Renal cortical epithelial cell (primary cell): ENCODE results near the gene ARHGAP19. TPM values are rescaled to one million over a fixed set of nuclear protein-coding genes. Genes with fewer than 3 reads are reported as not detected.

Experiments used
- DNase-seq: peaks from one replicate; pipeline ENCODE4 v3.0.0-alpha.2; 2011; ENCODE audit warnings: low read depth
- total RNA-seq: library from RNA; depleted of rRNA; stranded (reverse); fragments of >200 nt; gene quantifications from 2 replicates; pipeline ENCODE4 v1.2.3, GENCODE V29; 2014

ARHGAP19 gene
- total RNA-seq, 1 donor from 2014 or later, result 3.2 TPM

GRCh38 chr10:97228775-97229157, 63.7 kb downstream of the ARHGAP19 start:
- DNase-seq, result peak; percentile 21

GRCh38 chr10:97228130-97228774, 64.2 kb downstream of the ARHGAP19 start:
- DNase-seq, result peak; percentile 21

DNA sequence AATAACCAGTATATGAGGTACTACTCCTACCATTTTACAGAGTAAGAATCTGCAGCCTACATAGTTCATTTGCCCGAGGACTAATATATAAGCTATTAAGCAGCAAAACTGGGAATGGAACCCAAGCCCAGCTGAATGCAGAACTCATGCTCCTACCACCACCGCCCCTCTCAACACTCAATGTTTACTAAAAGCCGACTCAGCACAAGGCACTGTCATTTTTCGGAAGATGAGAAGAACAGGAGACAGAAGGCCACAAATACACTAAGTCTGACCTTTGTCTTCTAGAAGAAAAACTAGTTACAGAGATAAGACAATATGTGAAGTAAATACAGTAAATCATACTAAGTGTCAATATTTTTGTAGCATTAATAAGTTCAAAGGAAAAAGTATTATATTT, 66.0 kb downstream of the ARHGAP19 start:
- DNase-seq, result peak; percentile 6

- DNase-seq, result no peak
These were observed 67.7 kb downstream of the ARHGAP19 start for GRCh38 chr10:97224483-97225435.

DNA sequence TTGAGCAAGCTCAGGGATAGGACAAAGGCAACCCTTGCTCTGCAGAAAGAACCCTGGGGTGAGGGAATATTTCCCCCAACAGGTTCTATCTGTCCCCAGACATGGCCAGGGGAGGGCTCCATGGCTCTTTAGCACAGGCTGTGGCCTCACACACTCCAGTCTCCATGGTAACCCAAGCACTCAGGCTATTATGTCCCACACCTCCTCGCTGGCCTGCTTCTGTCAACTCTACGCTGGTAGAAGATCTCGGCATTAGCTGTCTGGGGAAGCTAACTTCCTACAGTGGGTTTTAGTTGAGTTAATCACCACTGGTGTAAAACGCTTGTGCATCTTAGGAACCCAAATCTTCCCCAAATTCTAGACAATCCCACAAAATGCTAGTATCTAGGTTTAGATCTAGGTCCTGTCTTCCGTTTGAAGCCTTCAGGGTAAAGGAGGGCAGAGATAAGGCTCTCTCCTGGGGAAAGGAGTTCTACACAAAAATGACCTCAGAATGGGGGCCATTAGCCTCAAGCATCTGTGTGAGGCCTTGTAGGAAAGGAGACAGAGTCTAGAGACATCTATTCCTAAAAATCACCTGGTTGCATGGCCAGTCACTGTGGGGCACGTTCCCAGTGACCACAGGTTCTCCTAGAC, 70.0 kb downstream of the ARHGAP19 start:
- no peak for DNase-seq

GRCh38 chr10:97220355-97220754, 72.1 kb downstream of the ARHGAP19 start:
- DNase-seq, result no peak

DNA sequence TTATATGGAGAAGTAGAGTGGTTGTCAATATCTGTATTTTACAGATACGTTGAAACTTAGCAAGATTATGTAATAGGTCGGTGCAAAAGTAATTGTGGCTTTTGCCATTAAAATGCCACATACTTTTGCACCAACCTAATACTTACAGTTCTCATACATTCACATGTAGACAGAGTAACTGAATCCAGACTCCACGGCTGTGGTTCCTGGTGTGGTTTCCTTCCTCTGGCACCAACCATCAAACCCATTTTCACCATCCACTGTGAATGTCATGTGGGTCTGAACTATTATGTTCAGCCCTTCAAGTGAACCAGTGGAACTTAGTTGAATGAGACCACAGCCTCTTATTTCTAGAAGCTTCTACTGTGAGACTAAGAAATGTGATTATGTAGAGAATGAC, 75.1 kb downstream of the ARHGAP19 start:
- DNase-seq, result no peak

DNA sequence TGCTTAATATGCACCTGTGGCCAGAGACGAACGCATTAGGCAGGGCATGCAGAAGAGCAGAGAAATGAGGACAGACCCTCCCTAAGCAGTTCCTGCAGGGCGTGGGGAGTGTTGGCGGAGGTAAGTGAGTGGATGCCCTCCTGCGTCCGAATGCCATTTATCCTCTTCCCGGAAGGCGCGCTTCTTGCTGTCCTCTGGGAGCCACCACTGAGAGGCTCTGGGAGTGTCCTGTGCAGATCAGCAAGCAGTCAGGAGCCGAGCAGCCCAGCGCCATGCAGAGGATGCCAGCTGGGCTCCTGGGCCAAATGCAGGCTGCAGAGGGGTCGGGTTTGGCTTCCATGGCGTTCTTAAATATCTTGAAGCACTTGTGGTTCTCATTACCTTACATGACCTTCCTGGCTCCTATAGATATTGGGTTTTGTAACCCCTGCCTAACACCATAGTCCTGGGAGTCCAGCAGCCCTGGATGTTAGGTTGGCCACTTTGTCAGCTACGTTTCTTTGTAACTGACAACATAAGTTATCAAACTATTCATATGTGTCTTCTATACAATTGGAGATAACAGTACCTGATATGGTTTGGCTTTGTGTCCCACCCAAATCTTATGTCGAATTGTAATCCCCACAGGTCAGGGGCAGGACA, 76.7 kb downstream of the ARHGAP19 start:
- DNase-seq, result no peak

GRCh38 chr10:97213431-97213830, 79.0 kb downstream of the ARHGAP19 start:
- no peak for DNase-seq

DNA sequence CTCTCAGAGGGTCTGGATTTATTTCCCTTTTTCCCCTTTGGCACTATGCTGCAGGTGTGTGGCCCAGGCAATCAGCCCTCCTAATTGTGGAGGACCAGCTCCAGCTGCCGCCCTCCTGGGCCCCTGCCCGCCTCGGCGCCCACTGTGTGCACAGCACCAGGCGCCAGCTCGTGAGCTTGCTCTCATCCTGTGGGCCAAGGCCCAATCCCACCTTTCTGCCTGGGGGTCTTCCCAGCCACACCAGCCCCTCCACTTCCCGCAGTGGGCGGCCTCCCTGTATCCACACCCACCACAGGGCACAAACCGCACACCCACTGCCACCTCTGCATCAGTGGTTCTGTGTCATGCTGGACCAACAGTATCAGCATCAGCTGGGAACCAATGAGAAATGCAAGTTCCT, 81.2 kb downstream of the ARHGAP19 start:
- no peak for DNase-seq

GRCh38 chr10:97210543-97210960, 81.9 kb downstream of the ARHGAP19 start:
- peak; percentile 61 for DNase-seq

DNA sequence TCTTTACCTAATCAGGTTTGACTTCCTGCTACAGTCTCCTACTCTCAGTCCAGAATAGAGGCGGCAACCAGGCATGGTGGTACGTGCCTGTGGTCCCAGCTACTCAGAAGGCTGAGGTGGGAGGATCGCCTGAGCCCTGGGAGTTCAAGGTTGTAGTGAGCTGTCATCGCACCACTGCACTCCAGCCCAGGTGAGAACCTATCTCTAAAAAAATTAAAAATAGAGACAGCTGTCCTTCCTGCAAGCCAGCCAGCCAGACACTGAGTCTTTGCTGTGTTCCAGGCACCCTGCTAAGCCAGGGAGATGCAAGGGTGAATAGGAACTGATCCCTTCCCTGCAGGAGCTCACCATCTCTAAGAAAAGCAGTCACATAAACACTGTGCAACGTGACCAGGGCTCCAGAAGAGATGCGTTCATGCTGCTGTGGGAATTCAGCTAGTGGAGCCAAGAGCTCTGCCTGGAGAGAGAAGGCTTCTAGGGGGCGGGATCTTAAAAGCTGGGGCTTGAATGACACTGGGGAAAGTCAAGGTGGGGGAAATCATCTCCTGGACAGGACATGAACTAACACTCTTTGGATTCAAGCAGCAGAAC, 84.6 kb downstream of the ARHGAP19 start:
- no peak for DNase-seq

- DNase-seq, result no peak
These were observed 85.3 kb downstream of the ARHGAP19 start for GRCh38 chr10:97207131-97207530.

GRCh38 chr10:97204826-97205679, 87.4 kb downstream of the ARHGAP19 start:
- no peak for DNase-seq

GRCh38 chr10:97203220-97203619, 89.2 kb downstream of the ARHGAP19 start:
- no peak for DNase-seq

DNA sequence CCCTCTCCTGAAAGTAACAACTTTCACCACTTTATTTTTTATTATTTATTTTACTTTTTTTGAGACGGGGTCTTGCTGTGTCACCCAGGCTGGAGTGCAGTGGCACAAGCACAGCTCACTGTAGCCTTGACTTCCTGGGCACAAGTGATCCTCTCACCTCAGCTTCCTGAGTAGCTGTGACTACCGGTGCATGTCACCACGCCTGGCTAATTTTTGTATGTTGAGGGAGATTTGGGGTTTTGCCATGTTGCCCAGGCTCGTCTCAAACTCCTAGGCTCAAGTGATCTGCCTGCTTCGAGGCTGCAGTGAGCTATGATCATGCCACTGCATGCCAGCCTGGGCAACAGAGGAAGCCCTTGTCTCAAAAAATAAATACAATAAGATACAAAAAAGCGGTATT, 91.8 kb downstream of the ARHGAP19 start:
- peak; percentile 15 for DNase-seq

- DNase-seq, result no peak
These were observed 93.3 kb downstream of the ARHGAP19 start for GRCh38 chr10:97199152-97199551.

GRCh38 chr10:97197030-97197500, 95.4 kb downstream of the ARHGAP19 start:
- DNase-seq, result no peak

DNA sequence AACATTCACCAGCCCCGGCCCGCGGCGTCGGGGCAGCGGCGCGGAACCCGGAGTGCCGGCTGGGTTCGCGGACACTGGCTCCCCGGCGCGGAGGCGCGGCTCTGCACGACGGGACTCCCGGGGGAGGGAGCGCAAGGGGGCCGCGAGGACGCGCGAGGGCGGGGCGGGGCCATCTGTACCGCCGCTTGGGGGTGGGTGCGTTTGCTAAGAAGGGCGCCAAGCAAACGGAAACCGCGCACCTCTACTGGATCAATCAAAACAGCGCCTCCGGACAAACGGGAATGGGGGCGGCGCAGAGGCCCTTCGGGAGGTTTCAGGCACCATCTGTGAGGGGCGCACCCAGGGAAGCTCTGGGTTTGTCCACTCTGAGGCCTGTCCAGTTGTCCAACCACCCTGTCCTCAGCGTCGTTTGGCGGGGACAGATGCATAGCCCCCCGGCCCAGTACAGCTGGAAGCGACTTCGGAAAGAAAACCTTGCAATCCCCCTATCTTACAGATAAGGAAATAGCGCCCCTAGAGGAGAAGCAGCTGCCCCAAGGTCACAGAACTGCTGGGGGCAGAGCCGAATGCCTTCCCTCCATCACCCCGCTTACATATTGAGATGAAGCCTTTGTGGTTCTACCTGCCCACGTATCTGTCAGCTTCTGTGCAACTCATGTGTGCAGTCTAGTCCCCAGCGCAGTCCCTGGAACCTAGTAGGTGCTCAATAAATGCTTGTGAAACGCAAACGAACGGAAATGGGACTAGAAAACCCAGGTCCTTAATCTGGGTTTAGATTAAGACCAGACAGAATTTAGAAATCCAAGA, 96.0 kb downstream of the ARHGAP19 start:
- DNase-seq, result peak; percentile 52
